HUES6 (cell line): ENCODE data around the gene SLC13A4.
"Not testable (repeated sequence)": the region's sequence is repeated elsewhere in the genome, so short reads cannot be mapped to it uniquely, and the experiment has no call there.

ENCODE experiments used
- H3K27ac ChIP-seq: 2 replicates; pipeline ENCODE4 v1.7.0; 2013; ENCODE audit warnings: low read depth, mild to moderate bottlenecking, low read length, inconsistent platforms
- H3K27me3 ChIP-seq: 2 replicates; pipeline ENCODE4 v1.6.1; 2013; ENCODE audit warnings: low read length; ENCODE audit not compliant: control insufficient read depth, insufficient read depth
- H3K36me3 ChIP-seq: 2 replicates; pipeline ENCODE4 v1.6.1; 2013; ENCODE audit warnings: low read length; ENCODE audit not compliant: control insufficient read depth, insufficient read depth
- H3K4me1 ChIP-seq: 2 replicates; pipeline ENCODE4 v1.6.1; 2013; ENCODE audit warnings: low read length; ENCODE audit not compliant: control insufficient read depth, insufficient read depth
- H3K4me3 ChIP-seq: 2 replicates; pipeline ENCODE4 v1.5.1; 2013; ENCODE audit warnings: low read depth, low read length
- H3K9ac ChIP-seq: one replicate; pipeline ENCODE4 v1.6.1; 2013; ENCODE audit warnings: mild to moderate bottlenecking, low read length
- H3K9me3 ChIP-seq: 2 replicates; pipeline ENCODE4 v1.6.1; 2013; ENCODE audit warnings: low read depth, low read length; ENCODE audit not compliant: control insufficient read depth, insufficient read depth

Gene SLC13A4

GRCh38 chr7:135708041-135708440, 19.9 kb downstream of the SLC13A4 start:
- peaks cover 13% of the 10 kb centered on the region; the same call in 1 of the 2 replicates for H3K4me1 ChIP-seq
- no peak overlapping the region for H3K27ac ChIP-seq
- H3K9me3 ChIP-seq = no peaks in the 10 kb centered on the region
- no peak overlapping the region for H3K9ac ChIP-seq
- H3K36me3 ChIP-seq = no peaks in the 10 kb centered on the region
- H3K4me3 ChIP-seq = no peak overlapping the region
- H3K27me3 ChIP-seq = no peaks in the 10 kb centered on the region

GRCh38 chr7:135707570-135707966, 20.4 kb downstream of the SLC13A4 start:
- Histone ChIP-seq H3K27ac (no peak overlapping the region), H3K36me3 (no peaks in the 10 kb centered on the region), H3K9me3 (no peaks in the 10 kb centered on the region), H3K27me3 (no peaks in the 10 kb centered on the region), H3K9ac (no peak overlapping the region), H3K4me1 (peaks cover 8% of the 10 kb centered on the region; the same call in 1 of the 2 replicates), H3K4me3 (no peak overlapping the region)

DNA sequence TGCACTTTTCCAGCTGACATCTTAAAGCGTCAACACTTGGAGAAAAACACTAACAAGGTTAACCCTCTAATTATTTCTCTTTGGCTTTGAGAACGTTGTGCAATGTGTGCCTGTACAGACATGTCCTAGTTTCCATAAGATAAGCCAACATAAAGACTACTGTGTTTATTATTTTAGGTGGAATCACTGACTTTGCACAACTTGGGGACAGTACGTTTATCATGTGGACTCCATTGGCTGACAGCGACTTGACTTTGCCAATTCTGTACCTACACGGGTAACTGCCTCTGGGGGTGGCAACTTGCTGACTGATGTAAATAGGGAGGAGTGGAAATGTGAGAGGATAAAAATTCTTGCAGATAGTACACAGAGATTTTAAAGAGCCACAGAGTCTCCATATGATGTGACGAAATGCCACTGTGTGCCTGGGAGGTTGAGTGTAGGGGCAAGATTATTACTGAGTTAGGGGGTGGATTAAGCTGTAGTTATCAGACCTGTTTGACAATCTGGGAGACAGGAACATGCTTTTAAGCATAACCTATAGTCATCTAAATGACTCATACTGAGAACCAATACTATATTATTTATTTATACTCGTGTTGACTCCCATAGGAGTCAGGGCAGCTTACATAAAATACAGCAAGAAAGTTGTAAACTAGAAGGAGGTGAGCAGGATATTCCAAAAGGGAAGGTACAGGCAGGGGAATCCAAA, 21.0 kb downstream of the SLC13A4 start:
- Histone ChIP-seq H3K27me3 (no peaks in the 10 kb centered on the region), H3K9me3 (no peaks in the 10 kb centered on the region), H3K36me3 (no peaks in the 10 kb centered on the region), H3K4me3 (no peak overlapping the region), H3K4me1 (peaks cover 8% of the 10 kb centered on the region; the same call in 1 of the 2 replicates), H3K27ac (no peak overlapping the region), H3K9ac (no peak overlapping the region)

- Histone ChIP-seq H3K36me3 (no peaks in the 10 kb centered on the region), H3K9ac (no peak overlapping the region), H3K4me1 (peaks cover 6% of the 10 kb centered on the region; the same call in 1 of the 2 replicates), H3K27me3 (no peaks in the 10 kb centered on the region), H3K9me3 (no peaks in the 10 kb centered on the region), H3K27ac (no peak overlapping the region), H3K4me3 (no peak overlapping the region)
These were observed 21.8 kb downstream of the SLC13A4 start for GRCh38 chr7:135706038-135706742.

DNA sequence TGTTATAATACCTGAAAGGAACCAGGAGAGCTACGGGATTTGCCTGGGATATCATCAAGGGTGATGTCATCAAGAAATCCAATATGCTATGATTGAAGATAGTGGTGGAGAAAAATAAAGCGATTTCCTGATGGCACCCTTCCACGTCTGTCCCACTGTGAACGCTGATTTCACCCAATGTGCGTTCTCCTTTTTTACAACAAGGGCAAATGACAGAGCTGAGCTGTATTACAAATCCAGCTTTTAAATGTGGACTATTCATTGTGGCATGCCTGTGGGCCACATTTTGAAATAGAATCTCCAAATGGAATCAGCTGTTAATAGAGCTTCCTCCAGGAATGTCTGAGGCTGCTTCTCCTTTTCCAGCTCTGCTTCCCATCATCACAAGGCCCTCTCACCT, 23.3 kb downstream of the SLC13A4 start:
- no peaks in the 10 kb centered on the region for H3K27me3 ChIP-seq
- no peak overlapping the region for H3K9ac ChIP-seq
- H3K27ac ChIP-seq = no peak overlapping the region
- H3K4me1 ChIP-seq = no peaks in the 10 kb centered on the region; the same call in 1 of the 2 replicates
- no peaks in the 10 kb centered on the region for H3K9me3 ChIP-seq
- no peaks in the 10 kb centered on the region for H3K36me3 ChIP-seq
- H3K4me3 ChIP-seq = no peak overlapping the region

DNA sequence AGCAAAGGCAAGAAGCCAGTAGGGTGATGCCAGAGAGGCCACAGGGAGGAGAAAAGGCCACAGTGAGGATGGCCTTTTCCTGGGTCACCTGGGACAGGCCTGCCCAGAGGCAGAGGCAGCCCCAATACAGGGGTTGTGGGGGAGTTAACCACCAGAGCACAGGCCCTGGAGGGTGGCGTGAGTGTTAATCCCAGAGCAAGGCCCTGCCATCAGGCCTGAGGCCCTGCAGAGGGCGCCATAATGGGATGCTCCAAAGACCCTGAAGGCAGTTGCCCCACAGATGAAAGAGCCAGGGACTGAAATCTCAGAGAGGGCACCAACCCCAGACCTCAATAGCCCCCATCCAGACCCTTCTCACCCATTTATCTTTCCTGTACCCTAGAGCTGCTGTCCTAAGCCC, 23.9 kb downstream of the SLC13A4 start:
- no peak overlapping the region for H3K4me3 ChIP-seq
- no peaks in the 10 kb centered on the region for H3K27me3 ChIP-seq
- H3K4me1 ChIP-seq = no peaks in the 10 kb centered on the region; the same call in 1 of the 2 replicates
- H3K9me3 ChIP-seq = no peaks in the 10 kb centered on the region
- no peak overlapping the region for H3K27ac ChIP-seq
- H3K9ac ChIP-seq = no peak overlapping the region
- no peaks in the 10 kb centered on the region for H3K36me3 ChIP-seq

DNA sequence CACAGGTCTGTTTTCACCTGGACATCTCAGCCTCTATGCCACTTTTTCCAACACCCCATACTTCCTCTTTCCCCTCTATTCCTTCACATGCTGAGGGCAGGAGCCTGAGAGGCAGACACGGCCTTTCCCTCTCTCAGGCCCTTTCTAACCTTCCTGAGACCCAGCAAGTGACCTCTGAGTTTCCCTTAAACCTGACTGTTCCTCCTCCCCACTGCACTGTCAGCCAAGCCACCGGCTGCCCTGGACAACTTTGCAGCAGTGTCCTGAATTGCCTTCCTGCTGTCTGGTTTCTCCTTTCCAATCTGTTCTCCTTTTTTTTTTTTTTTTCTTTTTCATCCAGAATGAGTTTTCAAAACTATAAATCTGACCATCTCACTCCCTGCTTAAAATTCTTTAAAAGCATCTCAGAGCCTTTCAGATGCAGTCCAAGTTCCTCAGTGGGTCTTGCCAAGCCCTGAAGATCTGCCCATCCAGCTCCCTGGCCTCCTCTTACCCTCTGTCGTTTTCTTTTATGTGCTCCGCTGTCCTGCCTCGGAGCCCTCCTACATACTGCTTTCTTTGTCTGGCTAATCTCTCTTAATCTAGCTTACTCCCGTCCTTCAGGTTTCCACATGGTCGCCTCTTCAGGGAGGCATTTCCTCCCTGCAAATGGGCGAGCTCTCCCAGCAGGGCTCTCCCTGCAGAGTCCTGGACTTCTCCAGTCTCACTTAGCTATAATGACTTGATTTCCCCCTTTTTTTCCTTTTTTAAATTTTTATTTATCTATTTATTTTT, 30.5 kb downstream of the SLC13A4 start:
- no peak overlapping the region for H3K27ac ChIP-seq

GRCh38 chr7:135693558-135693957, 34.4 kb downstream of the SLC13A4 start:
- H3K4me3 ChIP-seq = no peak overlapping the region
- no peaks in the 10 kb centered on the region for H3K9me3 ChIP-seq
- peaks cover 8% of the 10 kb centered on the region for H3K36me3 ChIP-seq
- H3K27ac ChIP-seq = no peak overlapping the region
- no peak overlapping the region for H3K9ac ChIP-seq
- peaks cover 5% of the 10 kb centered on the region; the same call in 1 of the 2 replicates for H3K4me1 ChIP-seq
- H3K27me3 ChIP-seq = no peaks in the 10 kb centered on the region

More for the DNA sequence above, 30.5 kb downstream of the SLC13A4 start:
- no peak overlapping the region for H3K4me3 ChIP-seq
- H3K9me3 ChIP-seq = no peaks in the 10 kb centered on the region
- H3K9ac ChIP-seq = no peak overlapping the region
- H3K27me3 ChIP-seq = no peaks in the 10 kb centered on the region
- H3K36me3 ChIP-seq = no peaks in the 10 kb centered on the region
- peaks cover 5% of the 10 kb centered on the region; the same call in 1 of the 2 replicates for H3K4me1 ChIP-seq

GRCh38 chr7:135692606-135693005, 35.4 kb downstream of the SLC13A4 start:
- not testable (repeated sequence) for H3K9me3 ChIP-seq, H3K27me3 ChIP-seq, H3K9ac ChIP-seq, H3K4me1 ChIP-seq, H3K36me3 ChIP-seq, H3K4me3 ChIP-seq, H3K27ac ChIP-seq

DNA sequence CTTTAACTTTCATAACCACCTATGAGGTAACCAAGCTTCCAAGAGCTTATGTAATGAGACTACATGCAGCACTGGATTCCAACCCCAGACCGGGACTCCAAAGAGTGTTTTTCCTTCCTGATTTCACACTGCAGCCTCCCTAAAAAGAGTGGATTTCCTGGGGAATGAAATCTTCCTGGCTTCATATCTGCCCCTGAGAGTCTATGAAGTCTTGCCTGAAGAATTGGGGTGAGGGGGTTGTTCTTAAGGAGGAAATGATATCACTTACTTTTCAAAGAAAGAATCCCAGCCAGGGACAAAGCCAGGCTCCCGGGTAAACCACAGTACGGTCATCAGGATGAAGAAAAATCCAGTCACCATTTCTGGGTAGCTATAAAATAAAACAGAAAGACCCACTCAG, 35.9 kb downstream of the SLC13A4 start:
- Histone ChIP-seq H3K27ac (no peak overlapping the region), H3K27me3 (no peaks in the 10 kb centered on the region), H3K4me1 (no peaks in the 10 kb centered on the region), H3K4me3 (no peak overlapping the region), H3K9ac (no peak overlapping the region), H3K36me3 (peaks cover 9% of the 10 kb centered on the region), H3K9me3 (no peaks in the 10 kb centered on the region)

GRCh38 chr7:135690566-135690965, 37.4 kb downstream of the SLC13A4 start:
- Histone ChIP-seq H3K4me1 (no peaks in the 10 kb centered on the region), H3K4me3 (no peak overlapping the region), H3K27ac (no peak overlapping the region), H3K36me3 (peaks cover 10% of the 10 kb centered on the region), H3K9ac (no peak overlapping the region), H3K27me3 (no peaks in the 10 kb centered on the region), H3K9me3 (no peaks in the 10 kb centered on the region)
